G401 (cell line): ENCODE results near the gene GOLGA6D. TPM values are rescaled to one million over a fixed set of nuclear protein-coding genes. Genes with fewer than 3 reads are reported as not detected.
"Not testable (repeated sequence)": the region's sequence is repeated elsewhere in the genome, so short reads cannot be mapped to it uniquely, and the experiment has no call there.

ENCODE experiments used
- DNase-seq: peaks from one replicate; pipeline ENCODE4 v3.0.0-alpha.2; 2015; ENCODE audit warnings: low spot score
- in situ Hi-C: cut with HindIII; loops from 2 replicates; pipeline ENCODE4 v1.10.0; 2016; ENCODE audit warnings: low sequenced_read_pairs, mixed read lengths
- total RNA-seq: library from RNA; depleted of rRNA; stranded (reverse); fragments of >200 nt; shearing (Covaris generic); gene quantifications from 2 replicates; pipeline ENCODE4 v1.2.3, GENCODE V29; 2014; rRNA removed

GOLGA6D gene
- total RNA-seq, 1 experiment from 2014 or later = not detected

DNA sequence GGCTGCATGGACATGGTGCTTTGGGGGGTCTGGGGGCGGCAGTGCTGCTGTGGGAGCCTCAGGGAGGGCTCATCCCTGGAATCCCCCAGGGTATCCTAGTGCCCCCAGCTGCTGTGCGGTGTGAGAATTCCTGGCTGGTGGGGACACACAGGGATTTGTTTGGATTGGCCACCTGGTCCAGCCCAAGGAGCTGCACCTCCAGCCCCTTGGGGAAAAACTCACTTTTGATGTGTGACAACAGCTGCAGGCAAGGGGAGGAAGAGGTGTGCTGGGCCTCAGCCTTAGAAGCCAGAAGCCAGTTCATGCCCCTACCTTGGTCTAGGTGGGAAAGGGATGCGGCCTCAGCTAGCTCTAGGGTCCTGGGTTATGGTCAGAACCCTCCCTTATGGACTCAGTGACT is 44.9 kb downstream of the GOLGA6D start:
- in situ Hi-C loops = no loop called here
- no peak for DNase-seq

DNA sequence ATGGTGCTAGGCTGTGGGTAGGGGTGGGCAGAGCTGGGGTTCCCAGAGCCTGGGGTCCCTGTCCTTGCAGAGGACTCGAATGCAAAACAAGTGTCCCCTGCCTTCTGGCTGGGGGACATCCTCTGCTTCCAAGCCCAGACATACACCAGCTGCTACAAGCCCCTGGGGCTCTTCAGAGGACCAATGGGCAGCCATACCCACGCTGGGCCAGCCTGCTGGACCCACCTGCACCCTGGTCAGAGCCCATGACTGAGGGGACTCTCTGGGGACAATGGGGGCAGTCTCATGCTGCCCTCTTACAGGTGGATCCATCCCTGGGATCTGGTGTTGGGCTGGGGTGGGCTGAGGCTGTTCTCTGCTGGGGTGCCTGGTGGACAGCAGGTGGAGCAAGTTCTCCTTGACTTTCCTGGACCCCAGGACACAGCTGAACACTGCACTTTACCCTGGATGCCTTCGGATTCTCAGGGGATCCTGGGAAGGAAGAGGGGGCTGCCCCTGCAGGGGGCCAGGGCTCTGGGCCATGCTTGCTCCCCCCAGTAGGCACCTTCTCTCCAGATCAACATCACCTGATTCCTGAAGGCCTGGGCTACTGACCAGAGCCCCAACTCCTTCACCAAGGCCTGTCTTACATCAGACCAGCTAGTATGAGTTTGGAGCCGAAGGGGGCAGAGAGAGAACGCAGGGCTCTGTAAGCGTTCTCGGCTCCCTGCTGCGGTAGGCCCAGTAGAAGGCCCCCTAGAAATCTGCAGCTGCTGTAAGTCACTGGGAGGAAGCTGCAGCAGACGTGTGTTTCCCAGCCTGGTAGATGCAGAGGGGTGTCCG is 46.1 kb downstream of the GOLGA6D start:
- DNase-seq = no peak

DNA sequence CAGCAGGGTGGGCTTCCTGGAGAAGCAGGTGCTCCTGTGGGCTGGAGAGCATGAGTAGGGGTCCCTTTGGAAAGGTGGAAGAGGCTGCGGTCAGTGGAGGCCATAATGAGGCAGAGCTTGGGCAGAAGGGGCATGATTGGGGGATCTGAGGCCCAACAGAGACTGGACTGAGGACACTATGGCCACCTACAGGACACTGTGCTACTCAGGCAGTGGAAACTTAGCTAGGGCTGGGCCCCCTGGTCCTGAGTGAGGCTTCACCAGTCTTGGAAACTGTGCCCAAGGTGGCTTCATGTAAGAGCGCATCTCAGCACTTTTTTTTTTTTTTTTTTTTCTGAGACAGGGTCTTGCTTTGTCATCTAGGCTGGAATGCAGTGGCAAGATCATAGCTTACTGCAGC is 46.9 kb downstream of the GOLGA6D start:
- DNase-seq = no peak
- in situ Hi-C loops = no loop called here

More for the DNA sequence above, 46.1 kb downstream of the GOLGA6D start:
- in situ Hi-C loops = no loop called here

DNA sequence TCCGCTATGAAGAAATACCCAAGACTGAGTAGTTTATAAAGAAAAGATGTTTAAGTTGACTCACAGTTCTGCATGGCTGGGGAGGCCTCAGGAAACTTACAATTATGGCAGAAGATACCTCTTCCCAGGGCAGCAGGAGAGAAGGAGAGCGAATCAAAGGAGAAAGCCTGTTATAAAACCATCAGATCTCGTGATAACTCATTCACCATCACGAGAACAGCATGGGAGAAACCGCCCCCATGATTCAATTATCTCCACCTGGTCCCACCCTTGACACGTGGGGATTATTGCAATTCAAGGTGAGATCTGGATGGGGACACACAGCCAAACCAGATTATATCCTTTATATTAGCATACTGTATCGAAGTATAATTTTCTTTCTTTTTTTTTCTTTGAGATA is 49.5 kb downstream of the GOLGA6D start:
- DNase-seq, in situ Hi-C loops: not testable (repeated sequence)

DNA sequence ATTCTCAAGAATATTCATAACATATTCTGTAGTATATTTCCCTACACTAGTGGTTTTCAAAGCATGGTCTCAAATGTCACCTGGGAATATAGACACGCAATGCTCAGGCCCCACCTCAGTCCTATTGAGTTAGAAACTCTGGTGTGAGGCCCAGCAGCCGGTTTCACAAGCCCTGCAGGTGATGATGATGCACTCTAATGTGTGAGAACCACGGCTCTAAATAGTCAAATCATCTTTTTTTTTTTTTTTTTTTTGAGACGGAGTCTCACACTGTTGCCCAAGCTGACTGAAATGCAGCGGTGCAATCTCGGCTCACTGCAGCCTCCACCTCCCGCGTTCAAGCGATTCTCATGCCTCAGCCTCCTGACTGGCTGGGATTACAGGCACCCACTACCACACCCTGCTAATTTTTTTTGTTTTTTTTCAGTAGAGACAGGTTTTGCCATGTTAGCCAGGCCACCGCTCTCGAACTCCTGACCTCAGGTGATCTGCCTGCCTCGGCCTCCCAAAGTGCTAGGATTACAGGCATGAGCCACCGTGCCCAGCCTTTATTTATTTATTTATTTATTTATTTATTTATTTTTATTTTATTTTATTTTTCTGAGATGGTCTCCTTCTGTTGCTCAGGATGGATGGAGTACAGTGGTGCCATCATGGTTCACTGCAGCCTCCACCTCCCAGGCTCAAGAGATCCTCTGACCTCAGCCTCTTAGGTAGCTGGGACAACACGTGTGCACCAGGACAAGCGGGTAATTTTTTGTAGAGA is 51.2 kb downstream of the GOLGA6D start:
- in situ Hi-C loops, DNase-seq: not testable (repeated sequence)

DNA sequence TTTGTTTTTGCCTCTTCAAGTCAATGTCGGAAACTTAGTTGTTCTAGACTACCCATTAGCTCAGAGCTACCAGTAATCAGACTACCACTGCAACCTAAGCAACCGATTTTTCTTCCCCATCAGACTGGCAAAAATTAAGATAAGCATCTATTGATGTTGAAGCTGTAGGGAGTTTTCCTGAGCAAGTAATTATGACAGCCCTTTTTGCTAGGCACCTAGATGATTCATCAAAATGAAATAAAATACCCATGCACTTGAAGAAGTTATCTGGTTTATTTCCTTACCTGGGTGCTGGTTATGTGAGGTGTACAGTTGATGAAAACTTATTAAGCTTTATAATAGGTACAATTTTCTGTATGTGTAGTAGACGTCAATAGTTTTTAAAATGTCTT is 52.7 kb downstream of the GOLGA6D start:
- peak; percentile 10 for DNase-seq
- in situ Hi-C loops = no loop called here

DNA sequence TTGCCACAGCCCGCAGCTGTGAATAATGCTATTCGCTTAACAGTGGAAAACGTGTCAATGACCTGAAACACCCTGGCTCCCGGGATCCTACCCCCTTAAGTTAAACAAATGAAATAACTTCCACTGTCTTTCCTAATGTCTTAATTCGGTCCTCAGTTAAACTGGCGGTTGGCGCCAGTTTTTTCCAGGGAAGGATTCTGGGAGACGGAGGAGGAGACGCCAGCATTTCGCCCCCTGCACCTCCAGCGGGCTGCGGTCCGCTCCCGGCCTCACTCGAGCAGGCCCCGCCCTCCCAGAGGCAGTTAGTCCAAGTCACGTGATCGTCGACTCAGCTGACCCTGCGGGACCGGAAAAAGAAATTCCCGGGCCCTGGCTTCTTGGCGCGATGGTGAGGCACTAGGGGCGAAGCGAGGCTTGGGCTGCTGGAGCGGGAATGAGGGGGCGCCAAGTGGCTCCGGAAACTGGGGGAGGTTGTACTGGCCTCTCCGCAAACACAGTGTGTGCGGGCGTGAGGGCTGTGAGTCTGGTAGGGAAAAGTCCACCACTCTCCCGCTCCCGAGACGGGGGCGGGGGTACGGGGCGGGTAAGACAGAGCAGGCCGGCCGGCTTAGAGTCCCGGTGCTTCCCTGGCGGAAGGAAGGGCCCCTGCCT is 53.2 kb downstream of the GOLGA6D start, which contains the start of gene COMMD4:
Gene COMMD4 (plus strand): TSS at position 359 of the 651 bp plus-strand sequence. CDS start 27 bp downstream, at position 386.
- DNase-seq = peak; percentile 95
- in situ Hi-C loops = no loop called here

DNA sequence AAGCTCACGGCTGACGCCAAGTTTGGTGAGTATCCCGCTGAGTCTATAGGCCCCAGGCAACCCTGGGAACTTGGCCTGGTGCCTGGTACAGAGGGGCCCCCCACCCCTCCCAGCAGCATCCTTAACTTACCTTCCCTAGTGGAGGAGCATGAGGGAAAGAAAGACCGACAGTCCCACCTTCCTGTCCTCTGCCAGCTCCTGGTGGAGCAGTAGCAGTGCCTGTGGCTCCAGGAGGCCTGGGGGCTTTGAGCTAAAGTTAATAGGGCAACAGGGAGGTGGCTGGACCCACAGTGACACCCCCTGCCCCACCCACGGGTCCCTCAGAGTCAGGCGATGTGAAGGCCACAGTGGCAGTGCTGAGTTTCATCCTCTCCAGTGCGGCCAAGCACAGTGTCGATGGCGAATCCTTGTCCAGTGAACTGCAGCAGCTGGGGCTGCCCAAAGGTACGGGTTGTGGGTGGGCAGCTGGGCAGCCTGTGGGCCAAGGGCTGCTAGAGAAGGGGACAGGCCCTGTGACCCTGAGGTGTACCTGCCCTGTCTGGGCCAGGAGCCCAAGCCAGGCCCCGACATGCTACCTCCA is 56.1 kb downstream of the GOLGA6D start:
- in situ Hi-C loops = no loop called here
- DNase-seq = no peak

DNA sequence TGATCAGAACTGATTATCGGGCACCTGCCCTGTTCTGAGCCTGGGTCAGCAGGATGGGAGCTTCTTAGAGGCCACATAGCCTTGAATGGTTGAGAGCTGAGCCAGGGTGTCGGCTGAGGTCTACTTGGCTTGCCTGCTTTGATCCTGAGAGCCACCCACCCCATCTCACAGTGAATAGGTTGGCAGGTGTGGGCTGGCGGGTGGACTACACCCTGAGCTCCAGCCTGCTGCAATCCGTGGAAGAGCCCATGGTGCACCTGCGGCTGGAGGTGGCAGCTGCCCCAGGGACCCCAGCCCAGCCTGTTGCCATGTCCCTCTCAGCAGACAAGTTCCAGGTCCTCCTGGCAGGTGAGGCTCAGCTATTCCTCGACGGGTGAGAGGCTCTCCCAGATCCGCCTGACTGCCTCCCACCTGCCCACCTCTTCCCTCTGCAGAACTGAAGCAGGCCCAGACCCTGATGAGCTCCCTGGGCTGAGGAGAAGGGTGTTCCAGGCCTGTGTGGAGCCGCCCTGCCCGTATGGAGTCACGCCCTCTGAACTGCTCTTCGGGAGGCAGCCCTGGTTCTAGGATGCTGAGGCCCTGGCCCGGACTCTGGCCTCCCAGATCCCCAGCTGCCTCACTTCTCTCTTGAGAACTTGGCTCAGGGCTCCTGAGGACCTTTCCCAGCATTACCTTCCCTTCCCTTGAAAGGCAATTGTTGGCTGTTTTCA is 57.1 kb downstream of the GOLGA6D start:
- in situ Hi-C loops = no loop called here
- DNase-seq = no peak

DNA sequence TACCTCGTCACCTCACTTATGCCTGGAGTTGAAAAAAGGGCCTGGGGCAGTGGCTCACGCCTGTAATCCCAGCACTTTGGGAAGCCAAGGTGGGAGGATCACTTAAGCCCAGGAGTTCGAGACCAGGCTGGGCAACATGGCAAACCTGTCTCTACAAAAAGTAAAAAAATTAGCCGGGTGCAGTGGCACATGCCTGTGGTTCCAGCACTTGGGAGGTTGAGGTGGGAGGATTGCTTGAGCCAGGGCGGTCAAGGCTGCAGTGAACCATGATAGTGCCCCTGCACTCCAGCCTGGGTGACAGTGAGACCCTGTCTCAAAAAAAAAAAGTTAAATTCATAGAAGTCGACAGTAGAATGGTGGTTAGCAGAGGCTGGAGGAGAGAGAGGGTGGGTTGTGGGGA is 59.6 kb downstream of the GOLGA6D start:
- in situ Hi-C loops = no loop called here
- no peak for DNase-seq

DNA sequence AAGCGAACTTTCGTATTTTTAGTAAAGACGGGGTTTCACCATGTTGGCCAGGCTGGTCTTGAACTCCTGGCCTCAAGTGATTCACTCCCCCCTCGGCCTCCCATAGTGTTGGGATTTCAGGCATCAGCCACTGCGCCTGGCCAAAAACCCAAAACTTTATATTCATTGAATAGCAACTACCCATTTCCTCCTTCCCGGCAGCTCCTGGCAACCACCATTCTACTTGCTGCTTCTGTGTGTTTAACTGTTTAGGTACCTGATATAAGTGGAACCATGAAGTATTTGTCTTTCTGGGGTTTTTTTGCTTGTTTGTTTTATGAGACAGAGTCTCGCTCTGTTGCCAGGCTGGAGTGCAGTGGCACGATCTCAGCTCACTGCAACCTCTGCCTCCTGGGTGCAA is 61.3 kb downstream of the GOLGA6D start:
- in situ Hi-C loops, DNase-seq: not testable (repeated sequence)

Other genes starting within 250 kb of the GOLGA6D start
- gene C15orf39, start 81.0 kb upstream of the GOLGA6D start, total RNA-seq = 4.0 and 11.3 TPM in 2 replicates
- not detected in 2 replicates for gene GOLGA6C, start 24.5 kb upstream of the GOLGA6D start, total RNA-seq
- gene COMMD4, start 53.2 kb downstream of the GOLGA6D start, total RNA-seq = 199 and 243 TPM in 2 replicates
- gene NEIL1, start 64.2 kb downstream of the GOLGA6D start, total RNA-seq = 2.3 and 9.1 TPM in 2 replicates
- gene MAN2C1, start 85.8 kb downstream of the GOLGA6D start, total RNA-seq = 59.1 and 69.2 TPM in 2 replicates
- 23.3 and 44.2 TPM in 2 replicates for gene SIN3A, start 168.9 kb downstream of the GOLGA6D start, total RNA-seq